Activated T-helper 9 cell treated with anti-CD3 and anti-CD28 coated beads, Interleukin-2, amount 50 U/mL, for 16 hours (primary cell): Measurements from ENCODE around the gene YPEL3.

ENCODE experiments used
- DNase-seq: peaks from one replicate; pipeline ENCODE4 v3.0.0-alpha.2; 2020; ENCODE audit warnings: low read depth

Gene YPEL3

GRCh38 chr16:30090610-30091331 lies 5.2 kb downstream of the YPEL3 start:
- DNase-seq: no peak

- DNase-seq: no peak
Measured at GRCh38 chr16:30088832-30089624, 7.0 kb downstream of the YPEL3 start.

GRCh38 chr16:30088237-30088831 lies 7.7 kb downstream of the YPEL3 start:
- DNase-seq: no peak

GRCh38 chr16:30087181-30087898 lies 8.7 kb downstream of the YPEL3 start:
- DNase-seq: no peak

- no peak for DNase-seq
Measured at GRCh38 chr16:30086291-30087140, 9.5 kb downstream of the YPEL3 start.

- no peak for DNase-seq
Measured at GRCh38 chr16:30085820-30086219, 10.2 kb downstream of the YPEL3 start.

- no peak for DNase-seq
Measured at GRCh38 chr16:30085247-30085646, 10.8 kb downstream of the YPEL3 start.

GRCh38 chr16:30084816-30085159 lies 11.2 kb downstream of the YPEL3 start:
- no peak for DNase-seq

GRCh38 chr16:30084096-30084815 lies 11.8 kb downstream of the YPEL3 start:
- DNase-seq: no peak

- DNase-seq: no peak
Measured at GRCh38 chr16:30083216-30084055, 12.6 kb downstream of the YPEL3 start.

- no peak for DNase-seq
Measured at GRCh38 chr16:30082545-30083090, 13.4 kb downstream of the YPEL3 start.

- no peak for DNase-seq
Measured at GRCh38 chr16:30079480-30079879, 16.5 kb downstream of the YPEL3 start.

GRCh38 chr16:30078744-30079143 lies 17.3 kb downstream of the YPEL3 start:
- DNase-seq: no peak

GRCh38 chr16:30077656-30078055 lies 18.4 kb downstream of the YPEL3 start:
- no peak for DNase-seq

GRCh38 chr16:30076276-30076791 lies 19.7 kb downstream of the YPEL3 start:
- no peak for DNase-seq

- DNase-seq: peak; percentile 86
Measured at GRCh38 chr16:30075503-30076275, 20.3 kb downstream of the YPEL3 start, which contains the start of gene PPP4C. Gene PPP4C, plus strand, starts transcription at chr16:30075994. Its CDS starts 384 bp downstream, at chr16:30076378.

- no peak for DNase-seq
Measured at GRCh38 chr16:30070490-30070889, 25.5 kb downstream of the YPEL3 start.
